Thyroid gland (tissue), 4 donors: ENCODE results near the gene SLC9A2.

Experiments
- CTCF ChIP-seq, 6 experiments: fragments of 200-600 bp in 3 of 6; fragments of 450-650 bp in 3 of 6; sonication (generic) in 3 of 6; IDR thresholded peaks; one replicate each; pipeline ENCODE4 v1.5.1; 2016 to 2019; ENCODE audit warnings: antibody characterized with exemption in 6 of 6, mild to moderate bottlenecking in 2 of 6, inconsistent platforms in 1 of 6, moderate library complexity in 1 of 6
- POLR2A ChIP-seq, 2 donors: fragments of 450-650 bp; IDR thresholded peaks; one replicate each; pipeline ENCODE4 v1.6.1; 2017; ENCODE audit warnings: antibody characterized with exemption in 2 of 2, mild to moderate bottlenecking in 2 of 2, moderate library complexity in 1 of 2

GRCh38 chr2:102690012-102690411, 70.7 kb downstream of the SLC9A2 start:
- TF ChIP-seq CTCF (IDR thresholded peaks at IDR 0.05) (no peak), POLR2A (IDR thresholded peaks at IDR 0.05) (no peak)
